Testis (tissue), 3 donors: ENCODE data around the gene SERPINA4. TPM values are rescaled to one million over a fixed set of nuclear protein-coding genes. Genes with fewer than 3 reads are reported as not detected.

Experiments used
- DNase-seq: peaks from one replicate; pipeline ENCODE4 v3.0.0-alpha.2; 2019
- H3K27ac ChIP-seq, 2 donors: fragments of 200-600 bp; sonication (generic); one replicate each; pipeline ENCODE4 v1.5.1; 2019
- H3K27me3 ChIP-seq: fragments of 200-600 bp; sonication (generic); one replicate; pipeline ENCODE4 v1.5.1; 2019
- H3K36me3 ChIP-seq: fragments of 200-600 bp; sonication (generic); one replicate; pipeline ENCODE4 v1.5.1; 2017; ENCODE audit warnings: low read depth; ENCODE audit errors: missing control alignments
- H3K4me1 ChIP-seq: fragments of 200-600 bp; sonication (generic); one replicate; pipeline ENCODE4 v1.5.1; 2019
- H3K4me3 ChIP-seq, 2 donors: fragments of 200-600 bp; sonication (generic); one replicate each; pipeline ENCODE4 v1.5.1; 2017 to 2019
- H3K9me3 ChIP-seq: fragments of 200-600 bp; sonication (generic); one replicate; pipeline ENCODE4 v1.5.1; 2017
- POLR2A ChIP-seq: fragments of 450-650 bp; IDR thresholded peaks from one replicate; pipeline ENCODE4 v1.6.1; 2017; ENCODE audit warnings: antibody characterized with exemption, mild to moderate bottlenecking, moderate library complexity
- WGBS, 2 donors: methylation state at CpG; one replicate each; pipeline ENCODE4 v1.1.5; 2018; 5-methylcytosine and 5-hydroxymethylcytosine counted together
- intact Hi-C: fragments of 100-400 bp; cut with DNase I; formaldehyde crosslinking; loops from one replicate; pipeline ENCODE4 v1.15.1; 2023; ENCODE audit warnings: low total_unique reads
- polyA plus RNA-seq: library from polyadenylated mRNA; stranded (reverse); fragments of 350-450 nt; fragmentation: Illumina TruSeq; extraction: RNeasy Lipid Tissue Mini Kit (QIAGEN cat#74804); gene quantifications from one replicate; pipeline ENCODE4 v1.2.3, GENCODE V29; 2014; ENCODE audit warnings: low read depth, low replicate concordance; ENCODE audit not compliant: insufficient read depth
- total RNA-seq, 2 donors: library from RNA; depleted of rRNA; stranded (reverse); fragments of >200 nt; gene quantifications; one replicate each; pipeline ENCODE4 v1.2.3, GENCODE V29; 2016
- TF ChIP-seq, protein P1 (sequence below), 3 experiments: fragments of 450-650 bp in 2 of 3; fragments of 200-600 bp in 1 of 3; sonication (generic) in 1 of 3; IDR thresholded peaks; one replicate each; pipeline ENCODE4 v1.5.1; 2016 to 2019; ENCODE audit warnings: antibody characterized with exemption in 3 of 3, mild to moderate bottlenecking in 2 of 3, moderate library complexity in 1 of 3

SERPINA4 gene
- total and polyA plus RNA-seq, 3 donors from 2014 or later = 0.19 to 0.25 TPM; not detected in 1

DNA sequence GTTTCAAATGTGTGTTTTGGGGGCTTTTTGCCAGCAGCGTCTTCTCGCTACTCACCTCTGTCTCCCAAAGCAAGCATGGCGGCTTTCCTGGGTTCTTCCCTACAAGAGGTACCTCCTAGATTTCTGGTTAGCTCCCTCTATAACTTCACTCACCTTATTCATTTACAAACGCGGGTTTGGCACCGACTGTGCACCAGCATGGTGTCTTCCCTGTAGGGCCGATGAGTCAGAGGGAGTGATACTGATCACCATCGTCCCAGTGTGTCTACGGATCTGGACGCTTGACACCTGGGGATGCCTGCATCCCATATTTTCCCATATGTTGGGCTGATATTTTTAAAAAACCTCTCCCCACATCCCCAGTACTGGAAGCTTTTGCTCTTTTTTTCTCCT lies 44.0 kb upstream of the SERPINA4 start:
- no peak for DNase-seq
- TF ChIP-seq, protein P1, sequence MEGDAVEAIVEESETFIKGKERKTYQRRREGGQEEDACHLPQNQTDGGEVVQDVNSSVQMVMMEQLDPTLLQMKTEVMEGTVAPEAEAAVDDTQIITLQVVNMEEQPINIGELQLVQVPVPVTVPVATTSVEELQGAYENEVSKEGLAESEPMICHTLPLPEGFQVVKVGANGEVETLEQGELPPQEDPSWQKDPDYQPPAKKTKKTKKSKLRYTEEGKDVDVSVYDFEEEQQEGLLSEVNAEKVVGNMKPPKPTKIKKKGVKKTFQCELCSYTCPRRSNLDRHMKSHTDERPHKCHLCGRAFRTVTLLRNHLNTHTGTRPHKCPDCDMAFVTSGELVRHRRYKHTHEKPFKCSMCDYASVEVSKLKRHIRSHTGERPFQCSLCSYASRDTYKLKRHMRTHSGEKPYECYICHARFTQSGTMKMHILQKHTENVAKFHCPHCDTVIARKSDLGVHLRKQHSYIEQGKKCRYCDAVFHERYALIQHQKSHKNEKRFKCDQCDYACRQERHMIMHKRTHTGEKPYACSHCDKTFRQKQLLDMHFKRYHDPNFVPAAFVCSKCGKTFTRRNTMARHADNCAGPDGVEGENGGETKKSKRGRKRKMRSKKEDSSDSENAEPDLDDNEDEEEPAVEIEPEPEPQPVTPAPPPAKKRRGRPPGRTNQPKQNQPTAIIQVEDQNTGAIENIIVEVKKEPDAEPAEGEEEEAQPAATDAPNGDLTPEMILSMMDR (IDR thresholded peaks at IDR 0.05) = no peak
- no peak for TF ChIP-seq POLR2A
- no peaks in the 10 kb centered on the region for H3K9me3 ChIP-seq
- H3K27ac ChIP-seq = no peak overlapping the region
- no peaks in the 10 kb centered on the region for H3K36me3 ChIP-seq
- intact Hi-C loops = no loop called here
- no peak overlapping the region for H3K4me3 ChIP-seq
- WGBS, 2 donors = 75 to 81% methylated on average over 10 of the region's 10 CpGs
- H3K27me3 ChIP-seq = no peaks in the 10 kb centered on the region
- no peaks in the 10 kb centered on the region for H3K4me1 ChIP-seq

DNA sequence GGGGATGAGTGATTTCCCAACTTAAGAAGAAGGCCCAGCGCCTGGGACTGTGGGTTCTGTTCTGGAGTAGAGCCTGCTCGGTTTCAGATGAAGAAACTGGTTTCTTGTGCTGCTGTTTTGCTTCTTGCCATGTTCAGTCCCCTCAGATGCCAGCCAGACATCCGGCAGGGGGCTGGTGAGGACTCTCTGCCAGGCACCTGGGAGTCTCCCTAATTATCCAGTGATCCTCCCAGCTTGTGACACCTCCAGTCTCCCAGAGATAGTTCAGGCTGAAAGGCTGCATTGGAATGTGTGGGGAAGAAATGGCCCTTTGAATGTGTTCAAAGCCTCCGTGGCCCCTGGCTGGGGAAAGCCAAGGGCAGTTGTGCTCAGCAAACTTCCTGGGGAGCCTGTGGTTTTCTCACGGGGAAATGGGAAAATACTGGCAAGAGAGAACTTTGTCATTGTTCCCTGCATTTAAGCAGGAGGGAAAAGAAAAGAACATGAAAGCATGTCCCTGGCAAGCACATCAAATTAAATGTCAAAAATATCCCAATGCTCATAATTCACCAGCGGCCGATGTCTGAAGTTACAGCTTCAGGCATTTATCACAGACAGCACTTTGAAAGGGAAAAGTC lies 43.5 kb upstream of the SERPINA4 start:
- no peak for TF ChIP-seq POLR2A
- TF ChIP-seq, protein P1 (IDR thresholded peaks at IDR 0.05) = no peak
- no peaks in the 10 kb centered on the region for H3K27me3 ChIP-seq
- no peaks in the 10 kb centered on the region for H3K9me3 ChIP-seq
- intact Hi-C loops = no loop called here
- H3K4me3 ChIP-seq = no peak overlapping the region
- no peak overlapping the region for H3K27ac ChIP-seq
- no peaks in the 10 kb centered on the region for H3K36me3 ChIP-seq
- 61 to 68% methylated on average over 7 of the region's 7 CpGs for WGBS, 2 donors
- DNase-seq = no peak
- no peaks in the 10 kb centered on the region for H3K4me1 ChIP-seq

DNA sequence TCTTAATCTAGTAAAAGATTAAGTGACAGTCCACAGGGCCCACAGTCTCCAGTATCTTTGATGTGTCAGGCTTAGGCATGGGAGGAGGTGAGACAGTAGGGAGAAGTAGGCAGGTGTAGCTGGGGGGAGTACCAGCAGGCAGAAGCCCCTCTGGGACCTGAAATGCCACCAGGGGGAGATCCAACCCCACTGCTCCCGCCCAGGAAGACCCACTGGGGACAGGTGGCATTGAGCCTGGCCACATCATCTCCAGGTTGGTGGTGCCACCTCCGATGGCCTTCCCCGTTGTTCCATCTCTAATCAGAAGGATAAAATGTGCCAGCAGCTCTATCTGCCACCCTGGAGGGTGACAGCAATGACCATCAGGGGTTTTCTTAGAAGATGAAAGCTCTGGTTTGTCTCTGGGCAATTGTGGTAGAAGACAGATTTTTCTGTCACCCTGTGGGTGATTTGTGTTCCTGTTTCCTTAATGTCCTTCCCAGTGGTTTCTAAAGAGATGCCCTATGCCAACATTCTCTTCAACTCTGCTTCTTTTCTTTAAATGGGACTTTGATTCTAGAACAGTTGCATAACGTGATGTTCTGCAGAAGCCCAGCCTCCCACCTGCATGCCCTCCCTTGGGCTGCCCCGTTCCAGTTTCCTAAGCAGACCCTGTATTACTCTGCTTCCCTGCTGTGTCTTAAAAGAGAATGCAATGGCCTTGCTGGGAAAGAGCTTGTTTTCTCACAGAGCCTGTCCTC lies 39.7 kb upstream of the SERPINA4 start:
- no peaks in the 10 kb centered on the region for H3K9me3 ChIP-seq
- no peaks in the 10 kb centered on the region for H3K4me1 ChIP-seq
- intact Hi-C loops = no loop called here
- H3K4me3 ChIP-seq = no peak overlapping the region
- no peak overlapping the region for H3K27ac ChIP-seq
- no peaks in the 10 kb centered on the region for H3K36me3 ChIP-seq
- DNase-seq = no peak
- no peaks in the 10 kb centered on the region for H3K27me3 ChIP-seq
- TF ChIP-seq, protein P1 (IDR thresholded peaks at IDR 0.05) = no peak
- no peak for TF ChIP-seq POLR2A
- WGBS, 2 donors = 52 to 57% methylated on average over 5 of the region's 5 CpGs

DNA sequence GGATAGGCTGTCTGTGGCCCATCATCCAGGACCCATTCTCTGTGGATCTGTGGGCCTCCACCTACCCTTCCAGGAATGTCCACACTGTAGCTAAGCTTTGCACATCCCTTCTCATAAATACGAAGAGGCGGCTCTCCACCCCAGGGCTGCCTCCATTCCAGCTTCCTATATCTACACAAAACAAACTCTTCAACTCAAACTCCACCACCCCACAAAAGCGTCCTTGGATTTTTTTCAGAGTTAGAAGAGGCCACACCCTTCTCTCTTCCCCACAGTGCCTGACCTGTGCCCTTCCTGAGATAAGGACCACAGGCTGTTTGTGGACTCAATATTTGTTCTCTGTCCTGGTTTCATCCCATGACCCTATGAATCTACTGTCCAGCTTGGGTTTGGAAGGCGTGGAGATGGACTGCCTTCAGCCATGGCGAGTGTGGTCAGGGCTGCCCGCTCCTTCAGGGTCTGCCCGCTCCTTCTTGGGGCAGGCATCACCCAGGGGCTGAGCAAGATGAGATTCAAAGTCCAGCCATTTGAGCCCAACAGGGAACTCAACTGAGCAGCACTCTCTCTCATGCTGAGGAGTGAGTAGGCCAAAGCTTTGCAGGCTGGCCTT lies 39.0 kb upstream of the SERPINA4 start:
- Histone ChIP-seq H3K27ac (no peak overlapping the region), H3K4me1 (no peaks in the 10 kb centered on the region), H3K36me3 (no peaks in the 10 kb centered on the region), H3K4me3 (no peak overlapping the region), H3K27me3 (no peaks in the 10 kb centered on the region), H3K9me3 (no peaks in the 10 kb centered on the region)
- TF ChIP-seq, protein P1 (IDR thresholded peaks at IDR 0.05) = no peak
- no peak for TF ChIP-seq POLR2A
- no peak for DNase-seq
- 82 to 93% methylated on average over 7 of the region's 7 CpGs for WGBS, 2 donors
- intact Hi-C loops = no loop called here
